Femur (tissue), 1 donor: ENCODE data around the gene SRSF3.
"Not testable (repeated sequence)": the region's sequence is repeated elsewhere in the genome, so short reads cannot be mapped to it uniquely, and the experiment has no call there.

Experiments used
- DNase-seq: peaks from one replicate; pipeline ENCODE4 v3.0.0-alpha.2; 2017

Gene SRSF3

GRCh38 chr6:36605560-36606391, 11.6 kb downstream of the SRSF3 start:
- no peak for DNase-seq

- DNase-seq: not testable (repeated sequence)
Observed at GRCh38 chr6:36607305-36607682, 13.1 kb downstream of the SRSF3 start.

- no peak for DNase-seq
Observed at GRCh38 chr6:36607683-36608386, 13.7 kb downstream of the SRSF3 start.

- DNase-seq: no peak
Observed at GRCh38 chr6:36608788-36609563, 14.8 kb downstream of the SRSF3 start.

- no peak for DNase-seq
Observed at GRCh38 chr6:36609582-36609981, 15.4 kb downstream of the SRSF3 start.

GRCh38 chr6:36610041-36610955, 16.1 kb downstream of the SRSF3 start:
- DNase-seq: no peak

GRCh38 chr6:36610956-36611336, 16.8 kb downstream of the SRSF3 start:
- DNase-seq: no peak

GRCh38 chr6:36611679-36612078, 17.5 kb downstream of the SRSF3 start:
- DNase-seq: not testable (repeated sequence)

- no peak for DNase-seq
Observed at GRCh38 chr6:36612101-36612625, 18.0 kb downstream of the SRSF3 start.

GRCh38 chr6:36613200-36613995, 19.2 kb downstream of the SRSF3 start:
- no peak for DNase-seq

- DNase-seq: no peak
Observed at GRCh38 chr6:36615018-36615761, 21.0 kb downstream of the SRSF3 start.

- no peak for DNase-seq
Observed at GRCh38 chr6:36616893-36617521, 22.8 kb downstream of the SRSF3 start.

GRCh38 chr6:36618366-36619355, 24.5 kb downstream of the SRSF3 start:
- no peak for DNase-seq

GRCh38 chr6:36621371-36621855, 27.3 kb downstream of the SRSF3 start:
- no peak for DNase-seq

- DNase-seq: no peak
Observed at GRCh38 chr6:36622901-36623546, 28.9 kb downstream of the SRSF3 start.

- peak; percentile 92 for DNase-seq
Observed at GRCh38 chr6:36623547-36624459, 29.6 kb downstream of the SRSF3 start.
